Mesenteric fat pad (tissue), 1 donor: ENCODE results near the gene AR. TPM values are rescaled to one million over a fixed set of nuclear protein-coding genes. Genes with fewer than 3 reads are reported as not detected.

Experiments
- DNase-seq: peaks from one replicate; pipeline ENCODE4 v3.0.0-alpha.2; 2020; ENCODE audit warnings: low spot score
- total RNA-seq: library from RNA; stranded (reverse); fragmentation: NEBNext Ultra II Directional; extraction: Animal tissue kit (Norgen Biotek cat#: 25700); gene quantifications from one replicate; pipeline ENCODE4 v1.2.1, GENCODE V29; 2021
- donor health status: DM: yes; HTN: yes; CAD: no.

Gene AR
- total RNA-seq, 1 donor from 2014 or later: 19.3 TPM

- DNase-seq: no peak
Observed at GRCh38 chrX:67563469-67564448, 19.9 kb downstream of the AR start.

GRCh38 chrX:67564475-67564874 is 20.7 kb downstream of the AR start:
- no peak for DNase-seq

- no peak for DNase-seq
Observed at GRCh38 chrX:67568769-67569168, 24.9 kb downstream of the AR start.

- DNase-seq: no peak
Observed at GRCh38 chrX:67570839-67571238, 27.0 kb downstream of the AR start.

GRCh38 chrX:67574696-67575095 is 30.9 kb downstream of the AR start:
- no peak for DNase-seq

GRCh38 chrX:67582436-67582835 is 38.6 kb downstream of the AR start:
- no peak for DNase-seq

GRCh38 chrX:67583171-67583570 is 39.4 kb downstream of the AR start:
- no peak for DNase-seq

- no peak for DNase-seq
Observed at GRCh38 chrX:67585401-67585800, 41.6 kb downstream of the AR start.

- DNase-seq: no peak
Observed at GRCh38 chrX:67587946-67588624, 44.3 kb downstream of the AR start.

GRCh38 chrX:67596839-67597790 is 53.3 kb downstream of the AR start:
- DNase-seq: no peak

- no peak for DNase-seq
Observed at GRCh38 chrX:67599532-67599931, 55.7 kb downstream of the AR start.

GRCh38 chrX:67601771-67602170 is 58.0 kb downstream of the AR start:
- DNase-seq: no peak

GRCh38 chrX:67604979-67605703 is 61.3 kb downstream of the AR start:
- DNase-seq: no peak

- no peak for DNase-seq
Observed at GRCh38 chrX:67607466-67607865, 63.6 kb downstream of the AR start.

- no peak for DNase-seq
Observed at GRCh38 chrX:67610282-67610681, 66.5 kb downstream of the AR start.

- no peak for DNase-seq
Observed at GRCh38 chrX:67612231-67612630, 68.4 kb downstream of the AR start.

- no peak for DNase-seq
Observed at GRCh38 chrX:67613366-67613765, 69.5 kb downstream of the AR start.

- no peak for DNase-seq
Observed at GRCh38 chrX:67613996-67614395, 70.2 kb downstream of the AR start.

GRCh38 chrX:67614423-67614822 is 70.6 kb downstream of the AR start:
- no peak for DNase-seq

GRCh38 chrX:67619253-67619652 is 75.4 kb downstream of the AR start:
- DNase-seq: no peak
